Measurements from ENCODE around the gene NELFE. TPM values are rescaled to one million over a fixed set of nuclear protein-coding genes. Genes with fewer than 3 reads are reported as not detected.

The NELFE gene
- total RNA-seq, 4 donors from 2014 or later, result 74.1 to 101 (median 88.6) TPM

DNA sequence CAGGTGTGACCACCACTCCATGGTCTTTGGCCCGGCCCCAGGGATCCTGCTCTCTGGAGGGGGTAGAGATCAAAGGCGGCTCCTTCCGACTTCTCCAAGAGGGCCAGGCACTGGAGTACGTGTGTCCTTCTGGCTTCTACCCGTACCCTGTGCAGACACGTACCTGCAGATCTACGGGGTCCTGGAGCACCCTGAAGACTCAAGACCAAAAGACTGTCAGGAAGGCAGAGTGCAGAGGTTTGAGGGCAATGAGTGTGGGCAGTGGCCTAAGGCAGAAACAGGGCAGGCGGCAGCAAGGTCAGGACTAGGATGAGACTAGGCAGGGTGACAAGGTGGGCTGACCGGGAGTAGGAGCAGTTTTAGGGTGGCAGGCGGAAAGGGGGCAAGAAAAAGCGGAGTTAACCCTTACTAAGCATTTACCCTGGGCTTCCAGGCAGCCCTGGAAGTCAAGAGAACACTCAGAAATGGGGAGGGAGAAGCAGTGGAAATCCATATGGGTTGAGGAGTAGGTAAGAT is 12.3 kb downstream of the NELFE start:
- H3K4me1 ChIP-seq, result peaks cover 0 to 35% (median 12%) of the 10 kb centered on the region in 4 donors
- TF ChIP-seq POLR2A (IDR thresholded peaks at IDR 0.05) (no peak), EP300 (IDR thresholded peaks at IDR 0.05) (no peak)
- TF ChIP-seq, protein P1, sequence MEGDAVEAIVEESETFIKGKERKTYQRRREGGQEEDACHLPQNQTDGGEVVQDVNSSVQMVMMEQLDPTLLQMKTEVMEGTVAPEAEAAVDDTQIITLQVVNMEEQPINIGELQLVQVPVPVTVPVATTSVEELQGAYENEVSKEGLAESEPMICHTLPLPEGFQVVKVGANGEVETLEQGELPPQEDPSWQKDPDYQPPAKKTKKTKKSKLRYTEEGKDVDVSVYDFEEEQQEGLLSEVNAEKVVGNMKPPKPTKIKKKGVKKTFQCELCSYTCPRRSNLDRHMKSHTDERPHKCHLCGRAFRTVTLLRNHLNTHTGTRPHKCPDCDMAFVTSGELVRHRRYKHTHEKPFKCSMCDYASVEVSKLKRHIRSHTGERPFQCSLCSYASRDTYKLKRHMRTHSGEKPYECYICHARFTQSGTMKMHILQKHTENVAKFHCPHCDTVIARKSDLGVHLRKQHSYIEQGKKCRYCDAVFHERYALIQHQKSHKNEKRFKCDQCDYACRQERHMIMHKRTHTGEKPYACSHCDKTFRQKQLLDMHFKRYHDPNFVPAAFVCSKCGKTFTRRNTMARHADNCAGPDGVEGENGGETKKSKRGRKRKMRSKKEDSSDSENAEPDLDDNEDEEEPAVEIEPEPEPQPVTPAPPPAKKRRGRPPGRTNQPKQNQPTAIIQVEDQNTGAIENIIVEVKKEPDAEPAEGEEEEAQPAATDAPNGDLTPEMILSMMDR (IDR thresholded peaks at IDR 0.05), result no peak
- H3K27ac ChIP-seq, result peak overlapping the region; percentile 56 to 89 (median 86)
- H3K36me3 ChIP-seq, result peaks cover 0 to 8% (median 3%) of the 10 kb centered on the region in 3 donors
- H3K9me3 ChIP-seq, result no peaks in the 10 kb centered on the region
- WGBS, 2 donors, result 71 to 85% methylated on average over 11 of the region's 11 CpGs
- H3K27me3 ChIP-seq, result no peaks in the 10 kb centered on the region
- peak overlapping the region in 3 of 4 donors; percentile 14 to 36 (median 22) for H3K4me3 ChIP-seq
- no peak for DNase-seq (ENCODE audit: low spot score in 2 of 2)

- peak within 1 kb of the TSS in 3 of 4 donors; percentile 14 to 36 (median 22) for H3K4me3 ChIP-seq
- H3K27me3 ChIP-seq, result no peaks in the 10 kb centered on the region
- H3K36me3 ChIP-seq, result peaks cover 0 to 1% (median 0%) of the 10 kb centered on the region in 3 donors
- H3K9me3 ChIP-seq, result no peaks in the 10 kb centered on the region
- H3K4me1 ChIP-seq, result peaks cover 0 to 33% (median 12%) of the 10 kb centered on the region in 4 donors
- H3K27ac ChIP-seq, result peak within 1 kb of the TSS; percentile 56 to 89 (median 86)
- 18 to 50% methylated on average over 11 of the region's 11 CpGs for WGBS, 2 donors
- TF ChIP-seq EP300 (IDR thresholded peaks at IDR 0.05) (peak in 1 of 2 donors; percentile 69), POLR2A (IDR thresholded peaks at IDR 0.05) (no peak)
- TF ChIP-seq, protein P1 (IDR thresholded peaks at IDR 0.05), result no peak
- DNase-seq (ENCODE audit: low spot score in 2 of 2), result peak; percentile 75 to 82
Measured at GRCh38 chr6:31945507-31946369, 13.0 kb downstream of the NELFE start, which contains the start of gene CFB. CFB (plus strand) TSS chr6:31946095; CDS start chr6:31946222, 127 bp downstream.

DNA sequence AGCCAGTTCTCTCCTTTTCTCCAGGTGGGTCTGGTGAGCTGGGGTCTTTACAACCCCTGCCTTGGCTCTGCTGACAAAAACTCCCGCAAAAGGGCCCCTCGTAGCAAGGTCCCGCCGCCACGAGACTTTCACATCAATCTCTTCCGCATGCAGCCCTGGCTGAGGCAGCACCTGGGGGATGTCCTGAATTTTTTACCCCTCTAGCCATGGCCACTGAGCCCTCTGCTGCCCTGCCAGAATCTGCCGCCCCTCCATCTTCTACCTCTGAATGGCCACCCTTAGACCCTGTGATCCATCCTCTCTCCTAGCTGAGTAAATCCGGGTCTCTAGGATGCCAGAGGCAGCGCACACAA is 13.6 kb downstream of the NELFE start:
- 76 to 82% methylated on average over 9 of the region's 9 CpGs for WGBS, 2 donors
- Histone ChIP-seq H3K9me3 (no peaks in the 10 kb centered on the region), H3K27me3 (no peaks in the 10 kb centered on the region), H3K4me1 (peaks cover 0 to 28% (median 12%) of the 10 kb centered on the region in 4 donors), H3K4me3 (peak overlapping the region in 2 of 4 donors; percentile 22 to 36), H3K27ac (peak overlapping the region; percentile 56 to 89 (median 86)), H3K36me3 (no peaks in the 10 kb centered on the region)
- TF ChIP-seq EP300 (IDR thresholded peaks at IDR 0.05), result no peak
- no peak for TF ChIP-seq POLR2A (IDR thresholded peaks at IDR 0.05)
- TF ChIP-seq, protein P1 (IDR thresholded peaks at IDR 0.05), result no peak
- DNase-seq (ENCODE audit: low spot score in 2 of 2), result no peak

- H3K4me3 ChIP-seq, result no peak overlapping the region
- no peaks in the 10 kb centered on the region for H3K9me3 ChIP-seq
- no peak overlapping the region for H3K27ac ChIP-seq
- WGBS, 2 donors, result 84% methylated on average over 3 of the region's 3 CpGs; no CpG with 5 or more reads in 1 of the 2 donors
- no peaks in the 10 kb centered on the region for H3K36me3 ChIP-seq
- peaks cover 0 to 28% (median 12%) of the 10 kb centered on the region in 4 donors for H3K4me1 ChIP-seq
- TF ChIP-seq, protein P1 (IDR thresholded peaks at IDR 0.05), result no peak
- TF ChIP-seq POLR2A (IDR thresholded peaks at IDR 0.05) (no peak), EP300 (IDR thresholded peaks at IDR 0.05) (no peak)
- no peaks in the 10 kb centered on the region for H3K27me3 ChIP-seq
- no peak for DNase-seq (ENCODE audit: low spot score in 2 of 2)
Measured at GRCh38 chr6:31943742-31944141, 15.0 kb downstream of the NELFE start.

- Histone ChIP-seq H3K4me3 (no peak overlapping the region), H3K36me3 (no peaks in the 10 kb centered on the region), H3K4me1 (peaks cover 0 to 7% (median 6%) of the 10 kb centered on the region in 4 donors), H3K27me3 (no peaks in the 10 kb centered on the region), H3K9me3 (no peaks in the 10 kb centered on the region), H3K27ac (no peak overlapping the region)
- WGBS, 2 donors, result 15 to 16% methylated on average over 6 of the region's 6 CpGs
- TF ChIP-seq, protein P1 (IDR thresholded peaks at IDR 0.05), result no peak
- TF ChIP-seq EP300 (IDR thresholded peaks at IDR 0.05) (no peak), POLR2A (IDR thresholded peaks at IDR 0.05) (no peak)
- no peak for DNase-seq (ENCODE audit: low spot score in 2 of 2)
Measured at GRCh38 chr6:31940256-31940664, 18.5 kb downstream of the NELFE start.

All from tibial nerve (tissue), 4 donors.